ENCODE data around the gene NOXO1. TPM values are rescaled to one million over a fixed set of nuclear protein-coding genes. Genes with fewer than 3 reads are reported as not detected.
A peak's percentile ranks its signal among the peaks of the same experiment; 100 is the strongest.

Gene NOXO1
- total and polyA plus RNA-seq, 10 of the 15 experiments (the other 5 are each of a cell fraction or from before 2014, with no cell fraction given), result 0.09 to 0.76 (median 0.26) TPM; not detected in 4

DNA sequence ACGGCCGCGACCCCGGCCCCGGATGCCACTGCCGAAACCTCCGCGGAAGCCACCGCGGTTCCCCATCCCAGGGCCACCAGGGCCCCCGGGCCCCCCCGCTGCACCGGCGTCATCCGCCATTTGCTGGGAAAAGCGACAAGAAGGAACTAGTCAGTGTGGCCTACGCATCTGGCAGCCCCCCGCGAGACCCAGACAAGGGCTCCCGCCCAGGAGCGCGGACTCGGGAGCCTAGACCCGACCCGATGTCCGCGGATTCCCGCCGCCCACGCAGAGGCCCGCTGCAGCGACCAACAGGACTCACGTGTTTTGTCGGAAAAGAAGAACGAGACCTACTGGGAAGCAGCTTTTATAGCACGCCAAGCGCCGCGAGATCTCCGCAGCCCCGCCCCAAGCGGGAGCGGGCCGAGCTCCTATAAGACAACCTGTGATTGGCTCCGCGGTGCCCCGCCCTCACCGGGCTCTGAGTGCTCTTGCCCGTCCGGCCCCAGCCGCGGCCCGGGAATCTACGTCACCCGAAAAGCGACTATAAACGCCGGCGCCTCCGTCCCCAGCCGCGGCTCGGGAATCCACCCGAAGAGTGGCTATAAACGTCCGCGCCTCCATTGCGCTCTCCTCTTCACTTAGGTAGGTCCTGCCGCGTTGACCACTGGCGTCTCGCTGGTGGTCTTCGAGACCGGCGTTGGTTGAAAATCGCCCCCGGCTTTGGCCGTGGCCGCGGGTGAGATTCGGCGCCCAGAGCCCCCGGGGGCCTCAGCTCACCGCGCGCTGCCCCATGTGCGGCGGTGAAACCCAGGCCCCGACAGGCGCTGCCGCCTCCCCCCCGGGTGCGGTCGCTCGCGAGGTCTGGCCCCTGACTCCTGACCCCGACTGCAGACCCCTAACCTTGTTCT lies 16.5 kb downstream of the NOXO1 start, which contains the start of gene RPS2 (continued):
- TF ChIP-seq ZBTB11 (CRISPR knock-in tag; IDR thresholded peaks at IDR 0.05) (no peak), MTA3 (IDR thresholded peaks at IDR 0.05; ENCODE audit: borderline replicate concordance, low read length) (no peak; the same call in 1 of the 2 replicates), EGR1 (IDR thresholded peaks at IDR 0.05; ENCODE audit: borderline replicate concordance in 1 of 2, low read depth in 2 of 2, low read length in 2 of 2) (peak; percentile 89 to 100), NR2C2 (IDR thresholded peaks at IDR 0.05; ENCODE audit: borderline replicate concordance, control insufficient read depth, insufficient read length, low read depth) (no peak), WRNIP1 (IDR thresholded peaks at IDR 0.05; ENCODE audit: borderline replicate concordance, low read depth, low read length) (no peak), POLR2A (IDR thresholded peaks at IDR 0.05; ENCODE audit: low read depth, low read length) (peak; percentile 97), RAD21 (IDR thresholded peaks at IDR 0.05; ENCODE audit: insufficient read depth, low read depth, low read length) (no peak), NBN (IDR thresholded peaks at IDR 0.05) (peak; percentile 79), TBL1XR1 (IDR thresholded peaks at IDR 0.05; ENCODE audit: low read depth, low read length) (no peak), EZH2 (IDR thresholded peaks at IDR 0.05; ENCODE audit: borderline replicate concordance, control insufficient read depth, low read depth, low read length) (no peak), HCFC1 (IDR thresholded peaks at IDR 0.05; ENCODE audit: low read length) (peak; percentile 73), BRCA1 (IDR thresholded peaks at IDR 0.05; ENCODE audit: low read depth, low read length) (peak; percentile 80), NFIC (IDR thresholded peaks at IDR 0.05; ENCODE audit: low read depth, low read length) (peak; percentile 45; the same call in 1 of the 2 replicates), SMARCA5 (IDR thresholded peaks at IDR 0.05) (peak; percentile 70), SRF (IDR thresholded peaks at IDR 0.05; ENCODE audit: low read depth in 2 of 2, low read length in 2 of 2) (no peak), SKIL (IDR thresholded peaks at IDR 0.05; ENCODE audit: low read depth, poor library complexity, severe bottlenecking) (no peak), NFYB (IDR thresholded peaks at IDR 0.05; ENCODE audit: insufficient read depth, low read depth, low read length) (peak; percentile 86), ETV6 (conservative IDR thresholded peaks at IDR 0.05 in 1 of 2, IDR thresholded peaks at IDR 0.05 in 1 of 2; ENCODE audit: borderline replicate concordance in 1 of 2, low read depth in 1 of 2) (no peak), ZNF622 (IDR thresholded peaks at IDR 0.05) (no peak), ELK1 (IDR thresholded peaks at IDR 0.05; ENCODE audit: low read depth, low read length) (peak; percentile 10; the same call in 1 of the 2 replicates), SPI1 (IDR thresholded peaks at IDR 0.05; ENCODE audit: borderline replicate concordance, insufficient read depth, low read depth, low read length) (no peak)

Measured in GM12878 (cell line).